HG03354 (cell line): Measurements from ENCODE around the gene PHAF1.

Source experiments
- ATAC-seq: cut with Tn5 transposase; IDR thresholded peaks from one replicate; pipeline ENCODE4 v1.9.1; 2021; ENCODE audit warnings: mild to moderate bottlenecking; ENCODE audit not compliant: unreplicated experiment, poor library complexity, severe bottlenecking

PHAF1 gene

GRCh38 chr16:67173808-67174705, 64.3 kb downstream of the PHAF1 start:
- ATAC-seq: peak; percentile 43

DNA sequence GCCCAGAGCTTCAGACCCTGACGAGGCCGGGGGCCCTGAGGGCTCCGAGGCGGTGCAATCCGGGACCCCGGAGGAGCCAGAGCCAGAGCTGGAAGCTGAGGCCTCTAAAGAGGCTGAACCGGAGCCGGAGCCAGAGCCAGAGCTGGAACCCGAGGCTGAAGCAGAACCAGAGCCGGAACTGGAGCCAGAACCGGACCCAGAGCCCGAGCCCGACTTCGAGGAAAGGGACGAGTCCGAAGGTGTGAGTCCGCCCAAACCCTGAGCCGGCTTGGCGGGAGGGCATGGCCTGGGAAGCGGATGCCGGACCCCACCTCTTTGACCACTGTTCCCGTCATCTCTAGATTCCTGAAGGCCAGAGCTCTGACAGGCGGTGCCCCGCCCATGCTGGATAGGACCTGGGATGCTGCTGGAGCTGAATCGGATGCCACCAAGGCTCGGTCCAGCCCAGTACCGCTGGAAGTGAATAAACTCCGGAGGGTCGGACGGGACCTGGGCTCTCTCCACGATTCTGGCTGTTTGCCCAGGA, 65.0 kb downstream of the PHAF1 start:
- ATAC-seq: no peak

GRCh38 chr16:67176662-67177061, 66.9 kb downstream of the PHAF1 start:
- no peak for ATAC-seq

- ATAC-seq: no peak
Measured at GRCh38 chr16:67177743-67178699, 68.3 kb downstream of the PHAF1 start.

DNA sequence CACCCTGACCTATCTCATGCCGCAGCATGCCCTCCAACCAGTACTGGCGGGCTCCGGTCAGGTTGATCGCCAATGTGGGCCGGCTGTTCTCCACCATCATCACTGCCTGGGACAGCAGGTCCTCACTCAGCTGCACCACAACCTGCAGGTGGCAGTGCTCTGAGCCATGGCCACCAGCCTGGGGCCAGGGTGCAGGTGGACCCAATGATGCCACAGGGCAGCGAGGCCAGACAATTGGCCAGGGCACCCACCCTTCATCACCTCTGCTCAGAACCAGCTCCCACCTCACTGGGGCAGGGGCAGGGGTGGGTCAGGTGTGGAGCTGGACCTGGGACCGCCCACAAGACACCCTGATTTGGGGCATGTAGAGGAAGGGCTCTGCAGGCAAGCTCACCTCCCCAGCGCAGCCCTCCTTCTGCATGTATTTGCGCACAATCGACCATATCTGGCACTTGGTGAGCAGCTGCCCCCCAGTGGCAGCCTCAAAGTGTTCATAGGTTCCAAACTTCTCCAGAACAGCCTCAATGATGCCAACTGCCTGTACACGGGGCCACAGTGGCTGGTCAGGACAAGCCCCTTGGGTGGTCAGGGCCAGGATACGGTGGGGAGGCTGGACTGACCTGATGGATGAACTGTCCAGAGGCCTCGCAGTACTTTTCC, 69.8 kb downstream of the PHAF1 start:
- ATAC-seq: no peak

GRCh38 chr16:67180166-67180565, 70.4 kb downstream of the PHAF1 start:
- no peak for ATAC-seq

DNA sequence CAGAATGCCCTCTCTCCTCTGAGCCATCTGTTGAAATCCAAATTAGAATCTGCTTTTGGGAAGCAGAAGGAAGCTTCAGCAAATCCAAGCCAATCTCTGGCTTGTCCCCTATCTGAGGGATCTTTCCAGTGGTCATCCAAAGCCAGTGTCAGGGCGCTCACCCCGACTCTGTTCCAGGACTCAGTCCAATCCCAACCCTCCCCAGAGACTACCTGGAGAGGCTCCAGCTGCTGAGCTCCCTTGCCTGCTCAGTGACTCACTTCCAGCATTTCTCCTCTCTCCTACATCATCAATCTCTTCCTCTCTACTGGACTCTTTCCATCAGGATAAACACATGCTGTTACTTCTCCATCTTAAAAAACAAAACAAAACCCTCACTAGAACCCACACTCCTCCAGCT, 71.6 kb downstream of the PHAF1 start:
- ATAC-seq: no peak

DNA sequence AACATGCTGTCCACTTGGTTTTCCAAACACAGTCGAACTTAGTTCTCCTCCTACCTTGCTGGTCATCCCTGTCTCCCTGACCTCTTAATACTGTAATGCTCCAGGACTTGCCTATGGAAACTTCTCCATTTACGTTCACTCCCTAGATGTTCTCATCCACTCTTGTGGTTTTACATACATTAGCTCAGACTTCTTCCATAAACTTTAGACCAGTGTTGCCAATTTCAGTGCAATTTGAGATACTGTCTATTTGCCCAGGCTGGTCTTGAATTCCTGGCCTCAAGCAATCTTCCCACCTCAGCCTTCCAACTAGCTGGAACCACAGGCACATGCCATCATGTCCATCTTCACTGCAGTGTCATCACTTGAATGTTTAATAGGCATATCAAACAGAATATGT, 72.5 kb downstream of the PHAF1 start:
- no peak for ATAC-seq

DNA sequence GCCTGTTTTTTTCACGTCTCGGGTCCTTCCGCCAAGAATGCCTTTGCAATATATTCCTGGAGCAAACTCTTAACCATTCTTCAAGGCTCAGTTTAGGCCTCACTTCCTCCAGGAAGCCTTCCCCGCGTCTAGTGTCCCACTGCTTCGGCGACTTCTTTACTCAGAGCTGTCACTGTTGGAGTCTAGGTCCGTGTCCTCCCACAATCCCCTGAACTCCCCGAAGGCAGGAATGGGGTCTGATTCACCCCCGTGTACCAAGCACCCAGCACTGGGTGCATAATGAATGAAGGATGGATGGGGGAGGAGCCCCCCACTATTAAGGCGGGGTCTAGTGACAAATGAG, 73.5 kb downstream of the PHAF1 start:
- no peak for ATAC-seq

GRCh38 chr16:67183627-67184452, 74.1 kb downstream of the PHAF1 start, which contains the start of gene MATCAP1:
MATCAP1 (minus strand) TSS chr16:67183963; CDS start chr16:67180610, 3,353 bp downstream.
- ATAC-seq: peak; percentile 94

DNA sequence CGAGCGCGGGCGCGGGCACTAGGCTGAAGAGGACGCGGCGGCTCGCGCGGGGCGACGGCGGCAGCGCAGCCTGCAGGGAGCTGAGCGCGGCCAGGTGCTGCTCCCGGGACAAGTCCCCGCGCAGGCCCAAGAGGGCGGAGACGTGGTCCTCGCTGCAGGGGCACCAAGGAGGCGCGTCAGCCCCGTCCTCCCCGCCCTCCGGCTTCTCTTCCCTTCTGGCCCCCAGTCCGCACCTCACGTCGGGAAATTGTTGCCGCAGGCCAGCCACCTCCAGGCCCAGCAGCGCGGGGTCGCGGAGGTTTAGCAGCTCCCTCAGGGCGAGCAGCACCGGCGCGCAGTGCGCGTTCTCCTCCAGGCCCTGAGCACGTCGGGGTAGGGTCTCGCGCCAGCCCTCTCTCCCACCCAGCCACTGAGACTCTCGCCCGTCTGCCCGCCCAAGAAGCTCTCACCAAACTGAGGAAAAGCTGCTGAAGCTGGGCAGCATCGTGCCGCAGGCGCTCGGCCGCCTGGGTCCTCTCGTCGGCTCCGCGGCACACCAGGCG, 74.8 kb downstream of the PHAF1 start:
- no peak for ATAC-seq

- ATAC-seq: peak; percentile 27
Measured at GRCh38 chr16:67184995-67185650, 75.4 kb downstream of the PHAF1 start.

- no peak for ATAC-seq
Measured at GRCh38 chr16:67185651-67186134, 76.0 kb downstream of the PHAF1 start.

- ATAC-seq: no peak
Measured at GRCh38 chr16:67186550-67186950, 76.8 kb downstream of the PHAF1 start.

DNA sequence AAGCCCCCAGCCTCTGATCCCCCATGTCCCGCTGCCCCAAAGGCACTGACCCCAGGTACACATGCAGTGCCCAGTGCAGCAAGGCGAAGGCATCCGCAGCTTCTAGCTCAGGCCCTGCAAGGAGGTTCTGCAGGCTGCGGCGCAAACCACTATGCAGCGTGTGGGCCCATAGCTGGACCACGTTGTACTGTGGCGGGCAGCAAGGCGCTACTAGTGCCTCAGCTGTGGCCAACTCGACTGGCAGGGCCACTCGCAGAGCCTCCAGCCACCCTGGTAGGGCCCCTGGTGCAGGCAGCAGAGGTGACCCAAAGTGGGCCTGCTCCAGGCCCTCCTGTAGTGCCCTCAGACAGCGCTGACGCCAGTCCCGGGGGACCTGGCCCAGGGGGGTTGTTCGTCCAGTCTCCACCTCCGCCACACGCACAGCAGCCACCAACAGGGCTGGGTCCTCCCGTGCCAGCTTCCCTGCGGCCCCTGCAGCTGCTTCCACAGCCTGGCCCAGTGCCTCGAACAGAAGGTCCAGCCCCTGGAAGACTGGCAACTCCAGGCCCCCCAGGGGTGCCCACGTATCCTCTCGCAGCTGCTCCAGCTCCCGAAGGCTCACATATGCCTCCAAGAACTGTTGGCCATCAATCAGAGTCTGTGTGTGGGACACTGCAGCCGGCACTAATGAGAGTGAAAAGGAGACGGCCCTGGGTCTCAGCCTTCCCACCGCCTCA, 77.6 kb downstream of the PHAF1 start:
- no peak for ATAC-seq

DNA sequence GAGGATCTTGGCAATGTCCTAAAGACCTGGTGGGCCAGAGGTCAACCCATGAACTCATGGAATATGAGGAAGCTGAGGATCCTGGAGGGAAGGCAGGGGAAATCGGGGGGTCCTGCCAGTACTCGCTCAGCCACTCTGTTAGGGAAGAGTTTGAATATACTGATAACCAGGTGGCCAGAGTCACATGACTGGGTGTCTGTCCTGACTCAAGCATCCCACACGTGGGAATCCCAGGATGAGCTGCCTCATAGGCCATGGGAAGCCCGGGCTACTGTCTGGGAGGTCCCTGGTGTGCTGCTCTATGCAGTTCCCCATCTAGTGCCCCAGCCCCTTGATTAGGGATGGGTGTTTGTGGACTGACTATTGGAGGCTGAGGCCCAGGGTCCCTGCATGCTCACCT, 78.6 kb downstream of the PHAF1 start:
- no peak for ATAC-seq

- ATAC-seq: no peak
Measured at GRCh38 chr16:67188798-67189197, 79.1 kb downstream of the PHAF1 start.
